Activated T-helper 1 cell treated with anti-CD3 and anti-CD28 coated beads, Interleukin-12 subunit alpha, Interleukin-12 subunit beta, Interleukin-2, Interleukin-4 antibody, amounts not matched to agents 30 ng/mL and 10 ng/mL and 1 ng/mL, durations not matched to agents 14 hours and 24 hours and 36 hours (primary cell): ENCODE results near the gene ENHO. TPM values are rescaled to one million over a fixed set of nuclear protein-coding genes. Genes with fewer than 3 reads are reported as not detected.

ENCODE experiments used
- DNase-seq: peaks from one replicate; pipeline ENCODE4 v3.0.0; 2021; ENCODE audit warnings: low spot score
- H3K27ac Mint-ChIP-seq: one replicate; pipeline ENCODE4 v1.8.0; 2021; ENCODE audit warnings: mild to moderate bottlenecking, mixed read lengths
- H3K27me3 Mint-ChIP-seq: one replicate; pipeline ENCODE4 v1.8.0; 2022; ENCODE audit warnings: mild to moderate bottlenecking, moderate library complexity, mixed read lengths; ENCODE audit not compliant: insufficient read depth
- H3K36me3 Mint-ChIP-seq: one replicate; pipeline ENCODE4 v1.8.0; 2021; ENCODE audit warnings: low read depth, mixed read lengths
- H3K4me1 Mint-ChIP-seq: one replicate; pipeline ENCODE4 v1.8.0; 2021; ENCODE audit warnings: low read depth, mixed read lengths
- H3K4me3 Mint-ChIP-seq: one replicate; pipeline ENCODE4 v1.8.0; 2021; ENCODE audit warnings: mild to moderate bottlenecking, moderate library complexity, mixed read lengths
- H3K9me3 Mint-ChIP-seq: one replicate; pipeline ENCODE4 v1.8.0; 2021; ENCODE audit warnings: mixed read lengths
- intact Hi-C: fragments of 100-400 bp; cut with micrococcal nuclease; formaldehyde crosslinking; loops from one replicate; pipeline ENCODE4 v1.15.1; 2024
- total RNA-seq: library from RNA; stranded (reverse); gene quantifications from 2 replicates; pipeline ENCODE4 v1.2.3, GENCODE V29; 2022

The ENHO gene
- total RNA-seq, 1 donor from 2014 or later, result not detected

- Mint-ChIP-seq H3K36me3 (no peaks in the 10 kb centered on the region), H3K4me3 (no peak overlapping the region), H3K9me3 (no peaks in the 10 kb centered on the region), H3K27me3 (peaks cover 5% of the 10 kb centered on the region), H3K27ac (no peak overlapping the region), H3K4me1 (no peaks in the 10 kb centered on the region)
- intact Hi-C loops, result no loop called here
- DNase-seq, result no peak
These were observed 16.2 kb downstream of the ENHO start for GRCh38 chr9:34506623-34507022.

GRCh38 chr9:34505370-34506120 lies 17.2 kb downstream of the ENHO start:
- H3K36me3 Mint-ChIP-seq, result no peaks in the 10 kb centered on the region
- intact Hi-C loops, result no loop called here
- H3K4me3 Mint-ChIP-seq, result no peak overlapping the region
- peaks cover 5% of the 10 kb centered on the region for H3K27me3 Mint-ChIP-seq
- peaks cover 1% of the 10 kb centered on the region for H3K4me1 Mint-ChIP-seq
- no peak for DNase-seq
- no peaks in the 10 kb centered on the region for H3K9me3 Mint-ChIP-seq
- no peak overlapping the region for H3K27ac Mint-ChIP-seq

- Mint-ChIP-seq H3K27ac (no peak overlapping the region), H3K4me1 (peaks cover 4% of the 10 kb centered on the region), H3K27me3 (peaks cover 12% of the 10 kb centered on the region), H3K4me3 (no peak overlapping the region), H3K9me3 (no peaks in the 10 kb centered on the region), H3K36me3 (no peaks in the 10 kb centered on the region)
- no peak for DNase-seq
- intact Hi-C loops, result loop anchor here (5.0 kb wide), 1 partner anchor 39 kb away; no protein-coding TSS in a partner anchor
These were observed 19.4 kb downstream of the ENHO start for GRCh38 chr9:34503406-34503805.

- H3K4me3 Mint-ChIP-seq, result no peak overlapping the region
- no peak for DNase-seq
- peaks cover 4% of the 10 kb centered on the region for H3K4me1 Mint-ChIP-seq
- no peaks in the 10 kb centered on the region for H3K36me3 Mint-ChIP-seq
- peaks cover 12% of the 10 kb centered on the region for H3K27me3 Mint-ChIP-seq
- H3K9me3 Mint-ChIP-seq, result no peaks in the 10 kb centered on the region
- H3K27ac Mint-ChIP-seq, result no peak overlapping the region
- intact Hi-C loops, result loop anchor here (5.0 kb wide), 1 partner anchor 39 kb away; no protein-coding TSS in a partner anchor
These were observed 19.9 kb downstream of the ENHO start for GRCh38 chr9:34502891-34503290.

GRCh38 chr9:34502471-34502870 lies 20.3 kb downstream of the ENHO start:
- H3K27me3 Mint-ChIP-seq, result peaks cover 12% of the 10 kb centered on the region
- peaks cover 4% of the 10 kb centered on the region for H3K4me1 Mint-ChIP-seq
- H3K27ac Mint-ChIP-seq, result no peak overlapping the region
- intact Hi-C loops, result loop anchor here (5.0 kb wide), 1 partner anchor 40 kb away; no protein-coding TSS in a partner anchor
- H3K9me3 Mint-ChIP-seq, result no peaks in the 10 kb centered on the region
- no peaks in the 10 kb centered on the region for H3K36me3 Mint-ChIP-seq
- no peak overlapping the region for H3K4me3 Mint-ChIP-seq
- DNase-seq, result no peak

- peaks cover 4% of the 10 kb centered on the region for H3K4me1 Mint-ChIP-seq
- H3K4me3 Mint-ChIP-seq, result no peak overlapping the region
- no peak overlapping the region for H3K27ac Mint-ChIP-seq
- no peaks in the 10 kb centered on the region for H3K36me3 Mint-ChIP-seq
- intact Hi-C loops, result loop anchor here (2.0 to 5.0 kb wide), 3 partner anchors 21 to 173 kb away; partner anchors contain the start of genes ENHO, KIF24 and NUDT2
- peaks cover 12% of the 10 kb centered on the region for H3K27me3 Mint-ChIP-seq
- no peaks in the 10 kb centered on the region for H3K9me3 Mint-ChIP-seq
- DNase-seq, result no peak
These were observed 20.8 kb downstream of the ENHO start for GRCh38 chr9:34501889-34502425.

- Mint-ChIP-seq H3K9me3 (no peaks in the 10 kb centered on the region), H3K27me3 (peaks cover 12% of the 10 kb centered on the region), H3K36me3 (no peaks in the 10 kb centered on the region), H3K27ac (no peak overlapping the region), H3K4me1 (peaks cover 4% of the 10 kb centered on the region), H3K4me3 (no peak overlapping the region)
- intact Hi-C loops, result loop anchor here (2.0 to 5.0 kb wide), 3 partner anchors 21 to 173 kb away; partner anchors contain the start of genes ENHO, KIF24 and NUDT2
- no peak for DNase-seq
These were observed 21.4 kb downstream of the ENHO start for GRCh38 chr9:34501372-34501771.

- Mint-ChIP-seq H3K27ac (peak overlapping the region; percentile 19), H3K9me3 (no peaks in the 10 kb centered on the region), H3K4me3 (no peak overlapping the region), H3K4me1 (peaks cover 4% of the 10 kb centered on the region), H3K27me3 (peaks cover 12% of the 10 kb centered on the region), H3K36me3 (no peaks in the 10 kb centered on the region)
- intact Hi-C loops, result loop anchor here (1.0 to 5.0 kb wide), 8 partner anchors 22 to 172 kb away; partner anchors contain the start of genes DNAI1, ENHO, FAM219A and KIF24
- DNase-seq, result peak; percentile 65
These were observed 22.0 kb downstream of the ENHO start for GRCh38 chr9:34500623-34501267.

- Mint-ChIP-seq H3K27ac (no peak overlapping the region), H3K27me3 (peaks cover 12% of the 10 kb centered on the region), H3K36me3 (no peaks in the 10 kb centered on the region), H3K4me1 (peaks cover 4% of the 10 kb centered on the region), H3K4me3 (no peak overlapping the region), H3K9me3 (no peaks in the 10 kb centered on the region)
- no peak for DNase-seq
- intact Hi-C loops, result no loop called here
These were observed 23.7 kb downstream of the ENHO start for GRCh38 chr9:34499076-34499475.

GRCh38 chr9:34498553-34498952 lies 24.2 kb downstream of the ENHO start:
- Mint-ChIP-seq H3K27ac (no peak overlapping the region), H3K27me3 (peaks cover 9% of the 10 kb centered on the region)
- intact Hi-C loops, result no loop called here

GRCh38 chr9:34496149-34496712 lies 26.6 kb downstream of the ENHO start:
- Mint-ChIP-seq H3K9me3 (no peaks in the 10 kb centered on the region), H3K27ac (no peak overlapping the region), H3K4me3 (no peak overlapping the region), H3K4me1 (peaks cover 4% of the 10 kb centered on the region), H3K27me3 (peaks cover 9% of the 10 kb centered on the region), H3K36me3 (no peaks in the 10 kb centered on the region)
- intact Hi-C loops, result no loop called here
- DNase-seq, result no peak

More at GRCh38 chr9:34498553-34498952, 24.2 kb downstream of the ENHO start:
- H3K4me3 Mint-ChIP-seq, result no peak overlapping the region
- H3K36me3 Mint-ChIP-seq, result no peaks in the 10 kb centered on the region
- peaks cover 4% of the 10 kb centered on the region for H3K4me1 Mint-ChIP-seq
- DNase-seq, result no peak
- H3K9me3 Mint-ChIP-seq, result no peaks in the 10 kb centered on the region

GRCh38 chr9:34493972-34494535 lies 28.7 kb downstream of the ENHO start:
- H3K27ac Mint-ChIP-seq, result no peak overlapping the region

More at GRCh38 chr9:34493972-34494535, 28.7 kb downstream of the ENHO start:
- Mint-ChIP-seq H3K27me3 (peaks cover 3% of the 10 kb centered on the region), H3K4me1 (no peaks in the 10 kb centered on the region), H3K9me3 (no peaks in the 10 kb centered on the region), H3K36me3 (no peaks in the 10 kb centered on the region), H3K4me3 (no peak overlapping the region)
- intact Hi-C loops, result no loop called here
- DNase-seq, result peak; percentile 8
